ENCODE data around the gene EVPL. TPM values are rescaled to one million over a fixed set of nuclear protein-coding genes. Genes with fewer than 3 reads are reported as not detected.

The EVPL gene
- total and polyA plus RNA-seq, 2 of the 13 experiments (the other 11 are each of a cell fraction or from before 2014, with no cell fraction given) = 2.1 to 8.2 TPM

GRCh38 chr17:75978938-75979704, 48.0 kb downstream of the EVPL start, which contains the start of the genes ACOX1 and TEN1 (continued):
- TF ChIP-seq ZNF205 (CRISPR knock-in tag; IDR thresholded peaks at IDR 0.05) = peak; percentile 66; the same call in 1 of the 2 replicates
- TF ChIP-seq ZFP1 (CRISPR knock-in tag; IDR thresholded peaks at IDR 0.05) = peak; percentile 16; the same call in 1 of the 2 replicates
- TF ChIP-seq RBM39 (IDR thresholded peaks at IDR 0.05; ENCODE audit: low read depth, low read length, poor library complexity, severe bottlenecking) = peak; percentile 87
- no peak for TF ChIP-seq NFE2L2 (IDR thresholded peaks at IDR 0.05; ENCODE audit: low read length)
- TF ChIP-seq NR0B2 (CRISPR knock-in tag; IDR thresholded peaks at IDR 0.05) = no peak; the same call in 1 of the 2 replicates
- no peak for TF ChIP-seq MAFK (conservative IDR thresholded peaks at IDR 0.05 in 1 of 2, IDR thresholded peaks at IDR 0.05 in 1 of 2; ENCODE audit: low read length in 2 of 2)
- TF ChIP-seq HIVEP1 (CRISPR knock-in tag; IDR thresholded peaks at IDR 0.05) = peak; percentile 93
- TF ChIP-seq ZNF367 (CRISPR knock-in tag; IDR thresholded peaks at IDR 0.05; ENCODE audit: borderline replicate concordance) = no peak
- peak; percentile 18; the same call in 1 of the 2 replicates for TF ChIP-seq ZNF143 (CRISPR knock-in tag; IDR thresholded peaks at IDR 0.05)
- peak; percentile 47 for TF ChIP-seq MLXIP (CRISPR knock-in tag; IDR thresholded peaks at IDR 0.05; ENCODE audit: borderline replicate concordance)
- TF ChIP-seq ZNF609 (CRISPR knock-in tag; IDR thresholded peaks at IDR 0.05; ENCODE audit: borderline replicate concordance) = peak; percentile 76
- no peak for TF ChIP-seq ZNF10 (CRISPR knock-in tag; IDR thresholded peaks at IDR 0.05; ENCODE audit: borderline replicate concordance, low read depth)
- TF ChIP-seq ZNF597 (CRISPR knock-in tag; IDR thresholded peaks at IDR 0.05) = 0 out of 2 replicates have a peak, but pooled peaks have one; percentile 10
- TF ChIP-seq SUZ12 (IDR thresholded peaks at IDR 0.05; ENCODE audit: low read depth, low read length) = no peak
- TF ChIP-seq ZNF331 (CRISPR knock-in tag; IDR thresholded peaks at IDR 0.05) = peak; percentile 64; the same call in 1 of the 2 replicates
- TF ChIP-seq GRHL1 (CRISPR knock-in tag; conservative IDR thresholded peaks at IDR 0.05) = no peak
- peak; percentile 3; the same call in 1 of the 2 replicates for TF ChIP-seq TCF7 (IDR thresholded peaks at IDR 0.05; ENCODE audit: low read depth)
- peak; percentile 96 for TF ChIP-seq ZSCAN12 (CRISPR knock-in tag; IDR thresholded peaks at IDR 0.05)

Data from HepG2 (cell line).